ENCODE results near the gene TLCD1.
A peak's percentile ranks its signal among the peaks of the same experiment; 100 is the strongest.

The TLCD1 gene

DNA sequence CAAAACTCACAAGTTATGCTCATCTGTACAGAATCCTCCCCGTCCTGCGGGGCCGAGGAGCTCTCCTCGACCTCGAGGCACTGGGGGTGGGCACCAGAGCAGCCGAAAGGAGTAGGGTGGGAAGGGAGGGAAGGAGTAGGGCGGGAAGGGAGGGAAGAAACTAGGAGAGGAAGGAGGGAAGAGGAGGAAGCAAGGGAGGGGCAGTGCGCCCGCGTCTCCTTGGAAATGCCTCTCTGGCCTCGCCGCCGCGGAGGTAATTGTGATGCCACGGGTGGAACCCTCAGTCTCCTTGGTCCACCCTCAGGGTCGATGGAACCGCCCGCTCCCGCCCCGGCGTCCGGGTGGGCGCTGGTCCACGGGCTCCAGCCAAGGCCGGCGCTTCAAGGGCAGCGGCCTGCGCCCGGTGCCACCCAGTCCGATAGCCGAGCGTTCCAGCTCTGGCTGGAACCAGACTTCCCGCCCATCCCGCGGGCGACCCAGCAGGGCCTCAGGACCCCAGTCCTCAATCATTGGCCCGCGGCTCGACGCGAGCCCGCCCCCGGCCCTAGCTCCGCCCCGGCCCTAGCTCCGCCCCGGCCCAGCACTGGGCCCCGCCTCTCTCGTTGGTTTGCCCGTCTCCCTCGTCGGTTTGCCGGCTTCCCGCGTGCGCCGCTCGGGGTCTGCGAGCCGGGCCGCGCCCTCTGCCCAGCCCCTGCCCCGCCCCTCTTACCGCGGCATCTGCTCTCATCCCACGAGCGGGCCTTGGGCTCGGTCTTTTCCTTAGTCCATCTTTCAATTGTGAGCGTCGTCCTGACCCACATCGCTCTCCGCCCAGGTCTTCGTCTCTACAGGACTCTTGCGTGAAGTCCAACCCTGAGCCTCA is 14.9 kb downstream of the TLCD1 start:
- peak; percentile 94 for DNase-seq

DNA sequence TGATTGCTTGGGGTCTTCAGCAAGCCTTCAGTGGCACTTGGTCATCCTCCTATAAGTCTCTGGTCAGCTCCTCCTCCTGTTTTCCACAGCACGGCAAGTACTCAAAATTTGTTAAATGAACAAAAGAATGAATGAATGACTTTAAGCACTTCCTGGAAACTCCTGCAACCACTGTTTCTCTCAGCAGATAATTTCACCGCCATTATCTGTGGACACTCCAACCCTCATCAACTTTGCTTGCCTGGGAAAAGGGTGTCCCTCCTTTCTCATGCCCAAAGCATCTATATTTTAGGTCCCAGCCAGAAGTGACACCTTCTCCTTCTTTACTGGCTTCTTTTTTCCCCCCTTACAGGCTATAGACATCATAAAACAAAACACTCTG is 18.7 kb downstream of the TLCD1 start:
- no peak for DNase-seq

DNA sequence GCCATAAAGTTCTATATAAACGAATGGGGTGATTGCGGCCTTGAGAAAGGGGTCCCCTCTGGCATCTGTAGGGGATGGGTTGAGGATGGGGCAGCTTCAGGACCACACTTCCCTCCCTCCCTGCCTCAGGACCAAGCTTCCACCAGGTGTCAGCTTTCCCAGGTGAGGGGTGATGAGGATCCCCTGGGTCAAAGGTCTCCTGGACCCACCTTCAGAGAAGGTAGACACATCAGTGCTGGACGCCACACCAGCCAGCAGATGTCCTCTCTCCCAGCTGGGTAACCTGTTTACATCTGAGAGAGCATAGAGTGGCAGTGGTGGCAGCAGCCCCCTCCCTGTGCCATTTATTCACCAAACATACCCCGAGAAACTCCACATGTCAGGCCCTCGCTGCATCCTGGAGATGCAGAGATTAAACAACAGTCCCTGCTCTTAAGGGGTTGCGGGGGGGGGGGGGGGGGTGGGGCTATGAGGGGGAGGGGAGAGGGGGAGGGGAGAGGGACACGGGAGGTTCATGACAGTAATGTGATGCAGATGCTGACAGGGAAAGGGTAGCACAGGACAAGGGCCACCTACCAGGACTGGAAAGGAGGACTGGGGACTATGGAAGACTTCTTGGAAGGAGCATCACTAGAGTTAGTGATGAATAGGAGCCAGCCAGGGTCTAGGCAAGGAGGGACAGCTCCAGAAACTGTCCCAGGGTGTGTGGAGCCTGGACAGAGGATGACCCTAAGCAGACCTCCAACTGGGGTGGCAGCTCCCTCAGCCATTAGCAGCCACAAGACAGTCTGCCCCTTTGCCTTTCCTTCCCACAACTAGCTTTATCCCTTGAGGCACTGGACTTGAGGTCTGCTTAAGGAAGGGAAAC is 19.3 kb downstream of the TLCD1 start:
- DNase-seq, result no peak

DNA sequence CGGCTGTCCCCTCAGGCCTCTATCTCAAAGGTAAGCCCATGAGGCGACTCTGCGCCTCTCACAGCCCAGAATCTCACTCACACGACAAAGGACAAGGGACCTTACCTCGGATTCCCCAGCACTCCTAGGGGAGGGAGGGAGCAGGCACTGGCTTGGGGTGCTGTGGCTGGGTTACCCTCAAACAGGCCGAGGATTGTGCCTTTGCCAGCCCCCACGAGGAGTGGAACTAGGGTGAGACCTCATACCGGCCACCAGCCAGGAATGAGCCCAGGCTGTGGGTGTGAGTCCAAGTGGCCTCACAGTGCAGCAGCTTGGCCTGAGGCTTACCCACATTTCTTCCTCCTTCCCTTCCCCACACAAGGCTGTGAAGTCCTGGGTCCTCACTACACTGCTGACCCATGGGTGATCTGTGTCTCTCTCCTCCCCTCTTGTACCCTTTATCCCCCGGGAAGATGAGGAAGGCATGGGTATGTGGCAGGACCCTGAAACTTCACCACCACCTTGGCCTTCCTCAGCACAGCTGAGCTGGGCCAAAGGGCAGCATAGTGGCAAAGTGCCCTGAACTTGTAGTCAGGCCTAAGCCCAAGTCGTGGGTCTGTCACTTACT is 20.2 kb downstream of the TLCD1 start:
- no peak for DNase-seq

DNA sequence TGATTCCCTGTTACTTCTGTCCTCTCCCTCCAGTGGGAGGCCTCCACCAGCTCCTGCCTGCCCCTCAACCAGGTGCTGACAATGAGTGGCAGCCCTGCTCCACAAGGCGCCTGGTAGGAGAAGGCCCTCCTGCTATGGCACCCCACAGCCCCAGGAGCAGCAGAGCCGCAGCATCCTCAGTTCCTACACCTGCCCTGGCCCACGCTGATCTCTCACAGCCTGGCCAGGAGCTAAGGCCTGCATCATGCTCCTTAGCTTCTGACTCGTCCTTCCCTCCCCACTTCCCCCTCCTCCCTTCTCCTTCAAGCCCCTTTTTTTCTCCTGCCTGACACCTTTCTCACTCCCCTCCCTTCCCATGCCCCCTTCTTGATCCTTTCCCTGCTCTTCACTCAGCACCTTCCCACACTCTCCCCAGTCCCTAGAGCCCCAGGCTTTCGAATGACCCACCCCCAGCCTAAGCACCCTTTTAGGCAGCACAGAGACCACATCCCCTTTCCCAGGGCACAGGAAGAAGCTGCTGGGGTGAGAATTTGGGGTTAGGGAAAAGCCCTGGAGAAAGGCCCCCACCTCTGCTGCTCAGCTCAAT is 20.9 kb downstream of the TLCD1 start:
- no peak for DNase-seq

DNA sequence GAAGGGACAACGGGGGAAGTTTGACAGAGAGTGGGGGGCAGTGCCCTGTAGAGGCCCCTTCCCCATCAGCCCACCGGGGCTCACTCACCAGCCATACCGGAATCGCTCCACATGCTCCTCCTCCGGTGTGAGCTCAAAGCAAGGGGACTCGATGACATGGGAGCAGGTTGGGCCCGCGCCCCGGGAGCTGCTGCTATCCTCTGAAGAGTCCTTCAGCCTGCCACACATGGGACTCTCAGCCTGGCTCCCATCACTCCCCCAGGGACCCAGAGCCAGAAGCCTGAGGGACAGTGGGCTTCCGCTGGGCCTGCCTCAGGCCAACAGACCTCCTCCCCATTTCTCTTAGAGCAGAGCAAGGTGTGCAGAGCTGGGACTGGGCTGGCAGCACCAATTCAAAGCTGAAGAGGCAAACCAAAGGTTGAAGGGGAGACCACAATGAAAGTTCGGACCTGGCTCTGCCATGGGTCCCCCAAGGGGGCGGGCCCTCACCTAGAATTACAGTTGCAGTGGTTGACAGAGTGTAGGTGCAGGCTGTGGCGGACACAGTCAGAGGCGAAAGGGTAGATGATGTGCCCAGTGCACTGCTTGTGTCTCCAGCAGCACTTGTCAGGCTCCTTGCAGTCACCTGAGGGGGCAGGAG is 21.7 kb downstream of the TLCD1 start:
- DNase-seq, result no peak

DNA sequence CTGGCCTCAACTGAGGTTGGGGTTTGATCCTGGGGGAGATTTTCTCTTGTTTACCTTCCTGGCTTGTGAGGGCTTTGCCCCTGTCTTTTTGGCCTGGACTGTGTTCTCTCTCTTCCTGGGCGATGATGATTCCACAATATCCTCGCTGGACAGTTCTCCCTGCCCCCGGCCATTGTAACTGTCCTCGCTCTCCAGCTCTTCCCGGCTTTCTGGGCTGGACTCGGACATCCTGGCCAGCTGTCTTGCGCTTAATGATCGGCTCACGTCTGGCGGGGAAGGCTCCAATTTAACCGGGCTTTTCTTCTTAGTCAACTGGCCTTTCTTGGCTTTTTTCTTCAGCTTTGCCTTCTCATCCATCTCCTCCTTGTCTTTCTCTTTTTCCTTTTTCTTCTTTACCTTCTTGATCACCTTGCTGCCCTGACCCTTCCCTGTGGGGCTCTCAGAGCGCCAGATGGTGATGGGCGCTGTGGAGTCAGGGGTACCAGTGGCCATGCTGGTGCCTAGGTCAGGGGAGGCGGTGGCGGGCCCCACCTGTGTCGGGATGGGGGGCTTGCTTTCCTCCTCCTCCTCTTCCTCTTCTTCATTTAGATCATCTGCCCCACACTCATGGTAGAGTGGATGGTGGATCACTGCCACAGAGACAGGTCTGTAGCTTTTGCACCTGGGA is 22.3 kb downstream of the TLCD1 start:
- DNase-seq, result no peak

DNA sequence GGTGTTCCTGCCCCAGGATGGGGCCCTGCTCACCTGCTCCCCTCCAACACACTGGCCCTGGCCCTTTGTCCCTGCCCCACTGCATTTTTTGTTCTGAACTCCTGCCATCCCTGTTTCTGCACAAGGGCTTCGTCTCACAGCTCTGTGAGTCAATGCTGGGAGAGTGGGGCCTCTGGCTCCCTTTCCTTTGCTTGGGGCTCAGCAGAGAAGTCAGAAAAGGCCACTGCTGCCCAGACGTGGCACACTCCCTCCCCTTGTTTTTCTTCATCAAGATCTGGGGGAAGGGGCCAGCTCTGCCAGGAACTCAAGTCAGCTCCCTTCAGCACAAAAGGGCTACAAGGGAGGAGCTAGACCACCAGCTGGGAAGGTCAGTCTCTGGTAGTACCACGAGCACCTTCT is 23.3 kb downstream of the TLCD1 start:
- no peak for DNase-seq

DNA sequence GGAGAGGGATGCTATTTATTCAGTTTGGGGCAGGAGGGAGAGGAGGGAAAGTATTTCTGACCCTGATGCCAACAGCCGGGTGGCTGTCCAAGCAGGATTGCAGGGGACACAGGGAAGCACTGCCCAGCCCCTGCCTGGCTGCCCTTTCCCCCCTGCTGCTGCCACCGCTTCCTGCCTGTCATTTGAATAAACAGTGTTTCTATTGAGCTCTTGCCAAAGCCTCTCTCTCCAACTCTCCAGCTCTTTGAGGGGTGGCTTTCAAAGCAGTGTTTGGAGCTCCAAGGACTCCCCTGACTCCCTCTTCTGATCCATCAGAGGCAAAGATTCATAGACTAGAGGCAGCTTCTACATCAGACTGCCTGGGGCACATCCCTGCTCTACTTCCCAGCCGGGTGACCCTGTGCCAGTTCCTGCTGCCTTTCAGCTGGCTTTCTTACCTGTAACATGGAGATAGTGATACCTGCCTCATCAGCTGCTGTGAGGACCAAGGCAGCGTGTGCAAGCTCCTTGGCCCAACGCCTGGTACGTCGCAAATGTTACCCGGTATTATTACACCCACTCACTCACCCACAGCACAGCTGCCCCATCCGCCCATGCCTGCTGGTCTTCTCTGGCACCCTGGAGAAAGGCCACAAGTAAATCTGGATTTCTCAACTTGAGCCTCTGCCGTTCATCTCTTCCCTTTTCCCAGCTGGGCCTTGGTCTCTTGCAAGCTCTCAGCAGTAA is 23.8 kb downstream of the TLCD1 start:
- no peak for DNase-seq

DNA sequence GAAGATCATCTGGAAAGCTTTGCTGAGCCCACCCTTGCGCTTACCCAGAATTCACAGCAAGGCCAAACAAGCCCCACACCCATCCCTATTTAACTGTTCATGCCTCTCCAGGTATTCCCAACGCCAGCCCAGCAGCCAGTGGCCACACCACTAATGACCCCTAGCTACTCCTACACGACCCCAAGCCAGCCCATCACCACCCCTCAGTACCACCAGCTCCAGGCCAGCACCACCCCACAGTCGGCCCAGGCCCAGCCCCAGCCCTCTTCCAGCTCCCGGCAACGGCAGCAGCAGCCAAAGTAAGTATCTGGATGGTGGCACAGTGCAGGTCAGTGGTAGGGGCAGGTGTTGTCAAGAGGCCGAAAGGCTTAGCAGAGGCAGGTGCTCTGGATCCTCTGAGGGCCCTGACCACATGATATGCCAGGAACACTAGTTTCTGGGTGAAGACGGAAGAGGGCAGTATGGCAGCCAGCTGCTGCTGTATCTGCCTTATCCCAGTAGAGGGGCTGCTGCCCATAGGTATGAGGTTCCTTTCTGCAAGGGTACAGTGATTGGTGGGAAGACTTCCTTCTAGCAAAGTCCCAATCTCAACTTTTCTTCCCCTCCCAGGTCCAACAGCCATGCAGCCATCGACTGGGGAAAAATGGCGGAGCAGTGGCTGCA is 25.1 kb downstream of the TLCD1 start:
- DNase-seq, result no peak

DNA sequence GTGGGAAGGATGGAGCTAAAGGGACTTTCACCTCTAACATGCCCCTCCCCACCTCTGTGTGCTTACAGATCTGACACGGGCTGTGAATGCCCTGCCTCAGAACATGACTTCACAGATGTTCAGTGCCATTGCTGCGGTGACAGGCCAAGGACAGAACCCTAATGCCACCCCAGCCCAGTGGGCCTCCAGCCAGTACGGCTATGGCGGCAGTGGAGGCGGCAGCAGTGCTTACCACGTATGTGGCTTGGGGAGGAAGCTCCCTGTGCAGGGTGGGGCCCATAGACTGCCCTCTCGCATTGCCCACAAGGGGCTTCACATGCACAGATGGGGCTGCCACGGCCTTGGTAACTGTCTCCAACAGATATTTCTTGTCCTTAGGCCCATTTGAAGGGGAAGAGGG is 25.8 kb downstream of the TLCD1 start:
- DNase-seq, result no peak

DNA sequence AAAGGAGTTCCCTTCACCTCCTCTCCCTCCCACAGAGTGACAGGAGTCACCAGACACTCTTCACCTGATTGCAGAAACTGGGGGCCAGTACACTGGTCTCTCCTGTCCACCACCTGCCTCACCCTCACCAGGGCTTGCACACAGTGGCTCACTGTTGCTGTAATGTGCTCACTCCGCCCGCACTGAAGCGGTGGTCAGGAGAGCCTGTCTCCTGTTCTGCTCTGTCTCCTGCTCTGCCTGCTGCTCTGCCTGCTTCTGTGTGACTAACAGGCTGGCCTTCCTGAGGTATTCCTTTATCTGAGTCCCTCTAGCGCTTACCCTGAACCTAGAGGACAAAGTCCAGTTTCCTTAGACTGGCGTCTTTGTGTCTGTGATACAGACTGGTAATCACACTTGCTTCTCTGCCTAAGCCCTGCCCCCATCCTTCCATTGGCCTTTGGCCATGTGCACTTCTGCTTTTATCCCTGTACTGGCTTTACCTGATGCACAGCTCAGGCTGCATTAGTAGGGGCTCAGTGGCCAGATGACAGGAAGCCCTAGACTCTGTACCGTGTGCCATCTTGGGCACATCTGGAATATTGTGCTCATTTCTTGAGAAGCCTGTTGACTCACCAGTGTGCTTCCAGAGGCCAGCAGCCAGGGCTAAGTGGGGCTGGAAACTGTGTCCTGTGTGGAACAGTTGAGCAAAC is 27.6 kb downstream of the TLCD1 start:
- no peak for DNase-seq

DNA sequence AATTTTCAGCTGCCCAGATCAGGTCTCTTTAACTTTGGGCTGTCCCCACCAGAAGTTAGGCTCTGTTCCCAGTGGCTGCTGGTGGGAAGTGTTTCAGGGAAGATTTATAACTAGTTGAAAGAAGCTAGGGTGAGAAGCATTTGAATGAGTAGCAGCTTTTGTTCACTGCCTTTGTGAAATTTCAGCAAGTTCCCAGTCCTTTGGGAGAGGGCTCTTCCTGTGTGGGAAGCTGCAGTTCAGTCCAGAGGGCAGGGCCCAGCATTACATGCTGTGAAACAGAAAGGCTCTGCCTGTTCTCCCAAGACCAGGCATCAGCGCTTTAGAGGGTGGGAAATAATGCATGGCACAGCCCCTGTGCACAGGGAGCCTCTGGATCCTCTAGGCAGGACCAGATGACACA is 32.2 kb downstream of the TLCD1 start:
- no peak for DNase-seq

DNA sequence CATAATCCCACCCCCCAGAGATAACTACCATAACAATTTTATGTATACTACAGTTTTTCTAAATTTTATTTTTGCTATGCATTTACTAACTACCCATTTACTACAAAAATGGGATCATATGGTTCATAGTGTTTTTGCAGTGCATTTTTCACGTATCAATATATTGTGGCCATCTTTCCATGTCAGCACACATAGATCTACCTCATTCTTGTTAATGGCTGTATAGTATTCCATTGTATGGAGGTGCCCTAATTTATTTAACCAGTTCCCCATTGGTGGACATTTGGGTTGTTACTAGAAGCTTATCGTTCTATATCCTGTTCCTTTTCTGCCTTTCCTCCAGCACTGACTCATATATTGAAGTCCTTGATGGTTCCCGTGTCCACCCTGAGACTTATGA is 37.0 kb downstream of the TLCD1 start:
- DNase-seq, result no peak

DNA sequence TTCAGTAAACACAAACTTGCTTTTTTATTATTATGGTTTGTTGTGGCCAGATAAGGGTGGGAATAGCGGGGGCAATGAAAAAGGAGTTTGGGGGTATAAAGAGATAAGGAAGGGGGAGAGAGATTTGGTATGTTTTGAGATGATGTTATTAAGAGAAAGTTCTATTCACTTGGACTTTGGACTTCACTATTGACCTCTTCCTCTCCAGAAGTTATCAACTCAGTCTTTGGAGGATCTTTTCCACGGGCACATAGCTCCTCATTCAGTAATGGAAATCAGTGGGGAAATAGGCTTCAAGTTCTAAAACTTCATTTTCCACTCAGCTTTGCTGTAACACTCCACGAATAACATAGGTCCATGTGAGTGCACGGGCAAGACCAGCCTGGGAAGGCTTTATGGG is 37.6 kb downstream of the TLCD1 start:
- DNase-seq, result no peak

DNA sequence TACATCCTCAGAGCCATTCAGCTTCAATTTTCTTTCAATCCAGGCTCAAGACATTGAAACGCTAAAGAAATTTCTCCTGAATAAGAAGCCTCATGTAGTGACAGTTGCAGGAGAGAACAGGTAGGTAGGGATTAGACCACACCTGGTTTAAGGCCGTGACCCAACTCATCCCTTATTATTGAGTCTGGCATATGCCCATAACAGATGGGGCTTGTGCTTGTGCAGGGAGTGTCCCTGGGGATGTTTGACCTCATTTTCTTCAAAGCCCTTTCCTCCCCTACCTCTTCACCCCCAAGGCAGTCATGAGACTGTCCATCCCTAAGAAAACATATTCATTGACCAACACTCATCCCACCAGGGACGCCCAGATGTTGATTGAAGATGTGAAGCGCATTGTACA is 39.7 kb downstream of the TLCD1 start:
- DNase-seq, result no peak

DNA sequence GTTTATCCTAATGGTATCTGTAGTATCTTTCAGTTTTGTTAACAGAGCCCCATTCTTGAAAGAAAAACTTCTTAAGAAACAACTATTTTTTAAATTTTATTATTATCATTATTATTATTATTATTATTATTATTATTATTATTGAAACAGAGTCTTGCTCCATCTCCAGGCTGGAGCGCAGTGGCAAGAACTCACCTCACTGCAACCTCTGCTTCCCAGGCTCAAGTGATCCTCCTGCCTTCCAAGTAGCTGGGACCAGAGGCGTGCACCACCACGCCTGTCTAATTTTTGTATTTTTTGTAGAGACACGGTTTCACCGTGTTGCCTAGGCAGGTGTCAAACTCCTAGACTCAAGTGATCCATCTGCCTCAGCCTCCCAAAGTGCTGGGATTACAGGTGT is 40.7 kb downstream of the TLCD1 start:
- DNase-seq, result no peak

DNA sequence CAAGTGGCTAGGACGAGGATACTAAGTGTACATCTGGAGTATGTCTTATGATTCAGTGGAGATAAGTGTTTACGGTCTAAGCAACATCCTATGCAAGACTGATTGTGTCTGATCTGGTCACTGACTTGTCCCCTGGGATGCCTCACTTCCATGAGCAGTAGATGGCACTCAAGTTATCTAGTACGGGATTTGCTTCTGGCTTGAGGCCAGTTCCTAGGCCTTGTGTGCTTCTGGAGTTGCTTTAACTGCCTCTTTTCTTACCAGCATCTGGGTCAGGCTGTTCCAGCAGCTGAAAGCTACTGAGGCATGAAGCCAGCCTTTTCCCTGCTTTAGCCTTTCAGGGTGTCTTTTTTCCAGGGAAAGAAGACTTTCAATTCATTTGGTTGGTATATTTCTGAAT is 41.1 kb downstream of the TLCD1 start:
- no peak for DNase-seq

DNA sequence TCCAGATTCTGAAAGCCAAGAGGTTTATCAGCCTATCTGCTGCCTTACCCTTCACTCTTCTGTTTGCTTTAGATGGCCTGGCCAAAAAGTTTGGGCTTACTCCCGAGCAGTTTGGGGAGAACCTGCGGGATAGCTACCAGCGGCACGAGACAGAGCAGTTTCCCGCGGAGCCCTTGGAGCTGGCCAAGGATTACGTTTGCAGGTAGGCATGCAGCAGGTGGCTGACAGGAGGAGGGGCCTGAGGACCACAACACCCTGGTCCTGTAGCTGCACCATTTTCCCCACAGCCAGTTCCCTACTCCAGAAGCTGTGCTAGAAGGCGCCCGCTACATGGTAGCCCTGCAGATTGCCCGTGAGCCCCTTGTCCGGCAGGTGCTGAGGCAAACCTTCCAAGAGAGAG is 43.4 kb downstream of the TLCD1 start:
- DNase-seq, result no peak

DNA sequence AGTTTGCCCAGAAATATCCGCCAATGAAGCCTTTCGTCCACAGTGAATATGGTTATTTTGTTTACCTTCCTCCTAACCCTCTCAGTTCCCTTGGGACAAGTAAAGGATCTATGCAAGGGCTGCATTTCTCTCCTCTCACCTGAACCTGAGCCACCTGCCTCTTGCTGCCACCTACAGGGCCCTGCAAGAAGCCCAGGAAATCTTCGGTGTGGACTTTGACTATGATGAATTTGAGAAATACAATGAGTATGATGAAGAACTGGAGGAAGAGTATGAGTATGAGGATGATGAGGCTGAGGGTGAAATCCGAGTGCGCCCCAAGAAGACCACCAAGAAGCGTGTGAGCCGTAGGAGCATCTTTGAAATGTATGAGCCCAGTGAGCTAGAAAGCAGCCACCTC is 50.1 kb downstream of the TLCD1 start:
- no peak for DNase-seq

DNA sequence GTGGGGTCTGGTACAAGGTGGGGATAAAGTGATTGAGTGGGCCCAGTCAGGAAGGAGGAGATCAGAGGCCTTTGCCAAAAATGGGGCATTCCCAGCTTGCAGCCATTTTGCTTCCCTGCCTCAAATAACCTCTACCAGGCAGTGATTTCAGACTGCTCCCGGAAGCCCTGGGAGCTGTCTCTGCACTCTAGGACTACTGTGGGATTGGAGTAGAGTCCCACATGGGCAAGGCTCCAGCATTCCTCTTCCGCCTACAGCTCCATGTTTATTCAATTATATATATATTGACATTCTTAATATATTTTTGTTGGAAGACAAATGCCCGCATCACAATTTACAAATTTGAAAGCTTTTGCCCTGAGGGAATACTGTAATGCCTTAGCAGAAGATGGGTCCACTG is 50.5 kb downstream of the TLCD1 start:
- DNase-seq, result no peak
